ENCODE measurements around the gene SMAD7.

The SMAD7 gene

GRCh38 chr18:48990481-48991318 lies 39.9 kb upstream of the SMAD7 start:
- no peak for TF ChIP-seq CTCF (conservative IDR thresholded peaks at IDR 0.05)
- H3K27ac ChIP-seq, result no peak overlapping the region

- TF ChIP-seq CTCF (conservative IDR thresholded peaks at IDR 0.05), result no peak
- H3K27ac ChIP-seq, result no peak overlapping the region
These were observed 38.8 kb upstream of the SMAD7 start for GRCh38 chr18:48989304-48990303.

GRCh38 chr18:48988508-48989303 lies 37.9 kb upstream of the SMAD7 start:
- no peak for TF ChIP-seq CTCF (conservative IDR thresholded peaks at IDR 0.05)
- no peak overlapping the region for H3K27ac ChIP-seq

GRCh38 chr18:48987821-48988220 lies 37.1 kb upstream of the SMAD7 start:
- H3K27ac ChIP-seq, result no peak overlapping the region
- no peak for TF ChIP-seq CTCF (conservative IDR thresholded peaks at IDR 0.05)

- H3K27ac ChIP-seq, result no peak overlapping the region
These were observed 36.3 kb upstream of the SMAD7 start for GRCh38 chr18:48986851-48987761.

More at GRCh38 chr18:48986851-48987761, 36.3 kb upstream of the SMAD7 start:
- no peak for TF ChIP-seq CTCF (conservative IDR thresholded peaks at IDR 0.05)

All from VCaP (cell line).